CD4-positive, alpha-beta T cell treated with Interleukin-6 at 100 ng/mL for 8 hours (primary cell): ENCODE results near the gene MYRF.

ENCODE experiments used
- DNase-seq: peaks from one replicate; pipeline ENCODE4 v3.0.0-alpha.2; 2020; ENCODE audit warnings: mixed read lengths, low spot score

The MYRF gene

DNA sequence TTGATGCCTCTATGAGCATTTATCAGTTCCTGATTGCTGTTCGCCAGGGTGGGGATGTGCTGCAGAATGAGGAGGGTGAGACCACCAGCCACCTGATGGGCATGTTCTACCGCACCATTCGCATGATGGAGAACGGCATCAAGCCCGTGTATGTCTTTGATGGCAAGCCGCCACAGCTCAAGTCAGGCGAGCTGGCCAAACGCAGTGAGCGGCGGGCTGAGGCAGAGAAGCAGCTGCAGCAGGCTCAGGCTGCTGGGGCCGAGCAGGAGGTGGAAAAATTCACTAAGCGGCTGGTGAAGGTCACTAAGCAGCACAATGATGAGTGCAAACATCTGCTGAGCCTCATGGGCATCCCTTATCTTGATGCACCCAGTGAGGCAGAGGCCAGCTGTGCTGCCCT, 43.0 kb downstream of the MYRF start:
- no peak for DNase-seq

- no peak for DNase-seq
Measured at GRCh38 chr11:61795876-61796526, 43.6 kb downstream of the MYRF start.

- peak; percentile 75 for DNase-seq
Measured at GRCh38 chr11:61797263-61797944, 45.0 kb downstream of the MYRF start.

DNA sequence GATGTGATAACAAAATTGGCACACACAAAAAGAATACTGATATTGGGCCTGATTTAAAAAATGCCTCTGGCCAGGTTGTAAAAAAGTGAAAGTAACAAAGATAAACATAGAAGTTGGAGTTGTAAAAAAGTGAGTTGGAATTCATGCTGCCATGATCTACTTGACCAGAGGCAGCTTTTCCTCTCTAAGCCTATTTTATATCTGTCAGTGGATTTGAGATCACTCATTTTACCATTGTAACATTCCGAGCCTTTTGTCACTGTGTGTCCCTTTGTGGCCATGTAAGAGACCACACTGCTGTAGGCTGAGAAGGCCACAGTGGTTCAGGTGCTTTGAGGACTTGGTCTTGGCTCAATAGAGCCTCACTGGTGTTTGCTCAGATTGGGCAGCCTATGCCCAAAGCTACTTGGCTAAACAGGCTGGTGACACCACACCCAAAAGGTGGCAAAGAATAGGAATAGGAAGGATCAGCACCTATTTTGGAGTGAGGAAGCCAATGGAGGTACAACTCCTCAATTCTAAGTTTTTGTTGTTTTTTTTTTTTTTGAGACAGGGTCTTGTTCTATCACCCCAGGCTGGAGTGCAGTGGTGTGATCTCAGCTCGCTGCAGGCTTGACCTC, 47.3 kb downstream of the MYRF start:
- DNase-seq: no peak

GRCh38 chr11:61800331-61801281, 48.2 kb downstream of the MYRF start:
- no peak for DNase-seq

DNA sequence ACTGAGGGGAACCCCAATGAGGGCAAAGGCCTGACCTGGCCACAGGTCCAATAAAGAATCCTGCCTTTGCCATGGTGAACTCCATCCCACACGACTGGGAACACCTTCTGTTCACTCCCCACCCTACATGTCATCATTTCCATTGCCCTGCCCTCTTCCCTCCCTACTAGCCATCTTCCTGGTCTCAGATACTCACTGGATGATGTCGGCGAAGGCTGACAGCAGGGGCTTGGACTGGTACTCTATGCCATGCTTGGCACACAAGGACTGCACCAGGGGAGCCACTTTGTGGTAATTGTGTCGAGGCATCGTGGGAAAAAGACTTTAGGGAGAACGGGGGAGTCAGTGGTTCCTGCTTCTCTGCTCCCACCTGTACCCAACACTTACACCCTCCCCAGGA, 50.2 kb downstream of the MYRF start:
- DNase-seq: no peak

DNA sequence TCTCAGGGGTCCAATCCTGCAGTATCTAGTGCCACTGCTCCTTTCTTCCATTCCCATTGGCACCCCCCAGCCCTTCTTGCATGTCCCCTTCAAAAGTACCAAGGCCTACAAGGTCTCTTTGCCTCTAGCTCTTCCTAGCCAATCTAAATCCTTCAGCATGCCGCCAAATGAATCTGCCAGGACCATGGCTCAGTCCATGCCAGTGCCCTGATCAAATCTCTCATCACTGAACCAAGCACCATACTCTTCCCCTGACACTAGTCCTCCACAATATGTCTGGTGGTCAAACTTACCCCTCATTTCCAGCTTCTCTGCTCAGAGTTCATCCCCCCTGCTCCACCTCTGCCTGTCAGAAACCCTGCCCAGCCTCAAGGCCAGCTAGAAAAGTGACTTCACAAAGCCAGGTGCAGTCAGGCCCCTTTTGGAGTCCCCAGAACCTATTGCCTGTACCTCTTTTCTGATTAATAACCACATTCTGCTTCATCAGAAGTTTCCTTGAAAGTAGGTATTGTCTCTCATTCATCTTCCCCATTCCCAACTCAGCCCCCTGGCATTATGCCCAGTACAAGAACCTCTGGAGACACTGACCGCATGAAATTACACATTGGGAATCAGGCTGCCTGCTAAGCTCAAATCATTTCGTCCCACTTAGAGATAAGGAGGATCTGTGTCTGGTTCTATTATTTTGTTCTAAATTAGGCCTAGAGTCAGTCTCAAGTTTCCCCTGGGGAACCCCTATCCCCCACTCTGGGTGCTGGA, 51.6 kb downstream of the MYRF start:
- DNase-seq: no peak

GRCh38 chr11:61805146-61805545, 52.7 kb downstream of the MYRF start:
- no peak for DNase-seq

DNA sequence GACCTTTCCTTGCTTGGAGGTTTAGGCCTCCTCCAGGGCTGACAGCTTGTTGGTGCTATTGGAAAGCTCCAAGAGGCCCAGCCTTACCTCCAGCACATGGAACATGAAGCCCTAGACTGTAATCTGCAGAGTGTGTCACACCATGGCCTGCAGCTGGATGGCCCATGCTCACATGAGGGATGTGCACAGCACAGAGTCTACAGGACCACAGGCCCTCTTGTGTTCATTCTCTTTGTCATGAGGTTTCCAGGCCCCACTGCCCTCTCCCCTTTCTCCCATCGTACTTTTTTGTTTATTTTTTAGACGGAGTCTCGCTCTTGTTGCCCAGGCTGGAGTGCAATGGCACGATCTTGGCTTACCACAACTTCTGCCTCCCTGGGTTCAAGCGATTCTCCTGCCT, 54.3 kb downstream of the MYRF start:
- no peak for DNase-seq

GRCh38 chr11:61810671-61811175, 58.3 kb downstream of the MYRF start:
- DNase-seq: no peak

DNA sequence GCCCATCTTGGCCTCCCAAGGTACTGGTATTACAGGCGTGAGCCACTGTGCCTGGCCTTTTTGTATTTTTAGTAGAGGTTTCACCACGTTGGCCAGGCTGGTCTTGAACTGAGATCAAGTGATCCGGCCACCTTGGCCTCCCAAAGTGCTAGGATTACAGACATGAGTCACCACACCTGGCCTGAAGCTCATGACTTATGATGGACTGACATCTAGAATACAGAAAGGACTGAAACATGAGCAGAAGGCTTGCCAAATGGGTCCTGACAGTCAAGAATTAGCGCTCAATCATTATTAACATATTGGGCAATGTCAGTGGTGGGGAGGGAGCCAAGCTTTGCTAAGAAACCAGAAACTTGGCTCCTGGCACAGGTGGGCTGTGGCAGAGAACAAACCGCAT, 59.4 kb downstream of the MYRF start:
- DNase-seq: no peak

GRCh38 chr11:61812736-61813411, 60.4 kb downstream of the MYRF start:
- no peak for DNase-seq

GRCh38 chr11:61814247-61814957, 62.0 kb downstream of the MYRF start:
- DNase-seq: no peak

DNA sequence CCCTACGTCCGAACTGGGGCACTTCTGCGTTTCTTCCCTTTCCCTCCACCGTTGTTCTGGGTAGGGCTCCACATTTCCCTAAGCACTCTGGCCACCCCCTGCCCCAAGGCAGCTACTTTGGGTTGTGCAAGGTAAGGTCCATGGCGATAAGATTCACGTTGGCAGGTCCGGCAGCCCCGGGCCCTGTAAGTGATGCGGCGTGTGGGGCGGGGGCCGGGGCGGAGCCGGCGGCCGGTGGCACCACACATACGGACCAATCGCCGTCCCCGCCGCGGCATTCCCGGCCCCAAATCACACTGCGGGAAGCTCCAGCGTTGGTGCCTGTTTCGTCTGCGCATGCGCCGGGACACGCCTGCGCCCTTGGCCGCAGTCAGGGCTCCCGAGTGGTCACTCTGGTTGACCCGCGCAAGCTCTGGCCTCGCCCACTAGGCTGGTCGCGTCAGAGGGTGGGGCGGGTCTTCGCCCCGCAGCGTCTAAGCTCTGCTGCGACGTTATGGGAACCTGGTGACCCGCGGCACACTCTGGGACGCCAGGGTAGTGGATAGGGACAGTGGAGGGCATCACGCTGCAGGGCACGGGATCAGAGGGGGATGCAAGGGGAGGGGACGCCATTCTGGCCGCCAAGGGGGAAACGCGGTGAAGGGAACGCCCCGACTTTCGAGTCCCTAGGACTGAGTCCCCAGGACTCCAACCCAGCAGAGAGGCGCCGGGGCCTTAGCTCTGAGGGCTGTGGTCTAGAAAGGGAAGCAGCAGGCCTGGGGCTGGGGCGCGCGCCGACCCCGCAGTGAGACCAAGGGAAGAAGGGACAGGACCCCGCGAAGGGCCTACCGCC, 62.7 kb downstream of the MYRF start:
- DNase-seq: peak; percentile 67

DNA sequence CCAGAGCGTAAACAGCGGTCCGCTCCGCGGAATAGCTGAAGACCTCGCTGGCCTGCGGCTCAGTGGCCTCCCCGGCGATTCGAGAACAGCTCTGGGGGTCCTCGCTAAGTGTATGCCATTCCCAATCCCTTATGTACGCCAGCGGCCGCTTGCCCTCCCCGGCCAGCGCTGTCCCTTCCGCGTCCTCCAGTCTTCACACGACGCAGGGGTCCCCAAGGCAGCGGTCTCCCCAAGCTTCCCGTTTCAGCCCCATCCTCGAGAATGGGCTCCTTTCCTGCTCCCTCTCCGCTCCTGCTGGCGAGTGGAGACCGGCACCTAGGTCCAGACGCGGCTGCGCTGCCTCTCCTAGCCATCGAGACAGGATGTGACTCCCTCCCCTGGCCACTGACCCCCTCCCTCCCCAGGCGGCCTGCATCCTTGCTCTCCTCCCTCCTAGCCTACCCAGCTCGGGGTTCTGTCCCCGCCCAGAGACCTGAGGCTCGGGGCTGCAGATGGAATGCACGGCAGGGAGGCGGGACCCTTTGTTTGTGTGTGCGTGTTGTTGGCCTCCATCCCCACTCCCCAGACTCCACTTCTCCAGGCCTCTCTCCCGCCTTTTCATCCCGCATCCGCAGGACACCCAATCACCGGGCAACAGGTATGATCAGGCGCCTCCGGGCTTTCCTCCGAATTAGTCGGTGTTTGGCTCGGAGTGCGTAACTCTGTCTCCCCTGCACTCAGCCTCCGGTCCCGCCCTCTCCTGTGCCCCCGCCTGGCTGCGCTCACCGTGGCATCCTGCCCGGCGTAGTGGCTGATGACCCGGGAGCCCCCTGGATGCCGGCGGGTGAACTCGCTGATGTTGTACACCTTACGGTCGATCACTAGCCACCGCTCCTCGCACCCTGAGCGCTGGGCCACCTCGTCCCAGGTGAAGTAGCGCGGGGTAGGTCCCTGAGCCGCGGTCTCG, 63.6 kb downstream of the MYRF start:
- DNase-seq: peak; percentile 60

DNA sequence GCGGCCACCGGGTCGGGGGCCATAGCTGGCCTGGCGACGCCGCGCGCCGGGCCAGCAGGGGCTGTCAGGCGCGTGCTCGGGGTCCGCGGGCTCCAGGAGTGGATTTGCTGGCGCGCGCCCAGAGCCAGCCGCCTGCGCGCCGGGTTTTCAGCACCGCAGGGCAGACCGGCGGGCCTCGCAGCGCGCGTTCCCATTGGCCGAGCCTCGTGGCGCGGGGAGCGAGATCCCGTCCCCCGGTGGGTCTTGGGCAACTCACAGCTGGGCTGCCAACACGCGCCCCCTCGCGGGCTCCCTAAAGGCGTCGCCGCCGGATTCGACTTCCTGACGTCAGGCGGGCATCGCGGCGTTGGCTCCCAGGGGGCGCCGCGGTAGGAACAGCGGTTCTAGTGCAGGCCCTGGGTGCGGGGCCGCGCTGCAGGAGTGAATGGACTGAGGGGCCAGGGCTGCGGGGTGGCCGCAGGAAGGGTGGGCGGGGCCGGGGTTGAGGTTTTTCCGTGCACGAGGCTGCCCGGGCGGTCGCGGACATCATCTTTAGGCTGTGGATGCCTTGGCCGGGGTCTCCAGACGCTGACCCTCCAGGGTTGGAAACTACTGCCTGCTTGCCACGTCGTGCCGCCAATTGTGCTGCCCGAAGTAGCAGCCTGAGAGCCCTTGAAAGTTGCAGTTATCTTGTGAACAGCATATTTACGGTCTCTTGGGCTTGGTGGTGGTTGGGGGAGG, 64.5 kb downstream of the MYRF start, which contains the start of gene FADS1:
FADS1 (minus strand) TSS at position 268 of the 720 bp plus-strand sequence; CDS start at position 194, 74 bp downstream.
- peak; percentile 82 for DNase-seq
